GM10248 (cell line): ENCODE measurements around the gene PNKD.

Source experiments
- CTCF ChIA-PET: fragments of 300-600 bp; sonication (Branson Sonifier 250); formaldehyde crosslinking; extraction: SDS; loops from one replicate; lab custom pipeline; 2021; ENCODE audit warnings: antibody characterized with exemption; lab: Yijun Ruan, JAX
- POLR2A ChIA-PET: fragments of 350-650 bp; sonication (Branson Sonifier 250); formaldehyde crosslinking; extraction: SDS; loops from one replicate; lab custom pipeline; 2020; ENCODE audit warnings: antibody characterized with exemption; lab: Yijun Ruan, JAX
- DNase-seq: peaks from one replicate; pipeline ENCODE4 v3.0.0; 2012; ENCODE audit errors: extremely low spot score
- TF ChIP-seq, protein P1 (sequence below): IDR thresholded peaks from 2 replicates; pipeline ENCODE4 v1.5.1; 2012; ENCODE audit warnings: mild to moderate bottlenecking, low read depth; ENCODE audit errors: extremely low read depth, missing control alignments, control extremely low read depth

PNKD gene

DNA sequence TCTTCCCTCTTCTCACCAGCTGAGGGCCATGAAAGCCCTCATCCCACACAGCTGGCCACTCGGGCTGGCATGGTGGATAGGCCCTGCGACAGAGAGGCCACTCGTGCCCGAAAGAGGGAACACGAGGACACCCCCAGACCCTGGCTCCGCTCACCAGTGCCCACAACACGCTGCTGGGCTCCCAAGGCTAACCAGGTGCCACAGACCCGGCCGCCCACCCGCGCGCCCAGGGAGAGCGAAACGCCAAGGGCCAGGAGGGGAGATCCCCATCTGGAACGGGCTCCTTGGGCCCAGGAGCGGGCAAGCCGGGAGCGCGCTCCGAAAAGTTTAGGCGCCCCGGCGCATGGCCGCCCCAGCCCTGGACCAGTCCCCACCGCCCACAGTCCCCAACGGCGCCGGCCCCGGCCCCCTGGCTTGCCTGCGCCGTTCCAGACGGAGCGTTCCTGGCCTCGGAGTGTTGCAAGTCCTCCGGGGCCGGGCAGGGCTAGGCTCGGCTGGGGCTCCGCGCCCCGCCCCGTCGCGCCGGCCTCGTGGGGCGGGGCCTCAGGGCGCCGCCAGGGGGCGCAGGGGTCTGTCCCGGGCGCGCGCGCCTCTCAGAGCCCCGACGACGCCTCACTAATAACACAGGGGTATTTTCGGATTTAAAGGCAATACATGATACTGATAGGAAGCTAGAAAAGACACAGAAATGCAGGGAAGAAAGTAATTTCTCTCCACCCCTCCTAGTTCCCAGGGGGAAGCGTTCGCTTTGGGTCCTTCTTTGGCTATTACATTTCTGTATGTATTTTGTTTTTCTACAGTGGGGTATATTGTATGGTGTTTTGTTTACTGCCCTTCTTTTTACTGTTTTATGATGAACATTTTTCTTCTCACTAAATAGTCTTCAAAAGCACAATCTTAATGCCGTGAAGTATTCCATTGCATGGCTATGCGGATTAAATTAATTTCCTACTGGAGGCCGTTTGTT is 22.0 kb downstream of the PNKD start, which contains the start of gene TMBIM1:
TMBIM1 (minus strand) TSS at position 456 of the 967 bp plus-strand sequence. CDS start 10,362 bp downstream, outside the sequence.
- peak; percentile 93 for DNase-seq
- POLR2A ChIA-PET, result no interaction called here
- TF ChIP-seq, protein P1, sequence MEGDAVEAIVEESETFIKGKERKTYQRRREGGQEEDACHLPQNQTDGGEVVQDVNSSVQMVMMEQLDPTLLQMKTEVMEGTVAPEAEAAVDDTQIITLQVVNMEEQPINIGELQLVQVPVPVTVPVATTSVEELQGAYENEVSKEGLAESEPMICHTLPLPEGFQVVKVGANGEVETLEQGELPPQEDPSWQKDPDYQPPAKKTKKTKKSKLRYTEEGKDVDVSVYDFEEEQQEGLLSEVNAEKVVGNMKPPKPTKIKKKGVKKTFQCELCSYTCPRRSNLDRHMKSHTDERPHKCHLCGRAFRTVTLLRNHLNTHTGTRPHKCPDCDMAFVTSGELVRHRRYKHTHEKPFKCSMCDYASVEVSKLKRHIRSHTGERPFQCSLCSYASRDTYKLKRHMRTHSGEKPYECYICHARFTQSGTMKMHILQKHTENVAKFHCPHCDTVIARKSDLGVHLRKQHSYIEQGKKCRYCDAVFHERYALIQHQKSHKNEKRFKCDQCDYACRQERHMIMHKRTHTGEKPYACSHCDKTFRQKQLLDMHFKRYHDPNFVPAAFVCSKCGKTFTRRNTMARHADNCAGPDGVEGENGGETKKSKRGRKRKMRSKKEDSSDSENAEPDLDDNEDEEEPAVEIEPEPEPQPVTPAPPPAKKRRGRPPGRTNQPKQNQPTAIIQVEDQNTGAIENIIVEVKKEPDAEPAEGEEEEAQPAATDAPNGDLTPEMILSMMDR, result peak; percentile 86
- CTCF ChIA-PET, result interaction anchor here (0.6 to 5.0 kb wide), 16 partner anchors 10 to 451 kb away, joined by 3 to 42 read pairs (median 4); partner anchors contain the start of genes AAMP, CATIP and PNKD

DNA sequence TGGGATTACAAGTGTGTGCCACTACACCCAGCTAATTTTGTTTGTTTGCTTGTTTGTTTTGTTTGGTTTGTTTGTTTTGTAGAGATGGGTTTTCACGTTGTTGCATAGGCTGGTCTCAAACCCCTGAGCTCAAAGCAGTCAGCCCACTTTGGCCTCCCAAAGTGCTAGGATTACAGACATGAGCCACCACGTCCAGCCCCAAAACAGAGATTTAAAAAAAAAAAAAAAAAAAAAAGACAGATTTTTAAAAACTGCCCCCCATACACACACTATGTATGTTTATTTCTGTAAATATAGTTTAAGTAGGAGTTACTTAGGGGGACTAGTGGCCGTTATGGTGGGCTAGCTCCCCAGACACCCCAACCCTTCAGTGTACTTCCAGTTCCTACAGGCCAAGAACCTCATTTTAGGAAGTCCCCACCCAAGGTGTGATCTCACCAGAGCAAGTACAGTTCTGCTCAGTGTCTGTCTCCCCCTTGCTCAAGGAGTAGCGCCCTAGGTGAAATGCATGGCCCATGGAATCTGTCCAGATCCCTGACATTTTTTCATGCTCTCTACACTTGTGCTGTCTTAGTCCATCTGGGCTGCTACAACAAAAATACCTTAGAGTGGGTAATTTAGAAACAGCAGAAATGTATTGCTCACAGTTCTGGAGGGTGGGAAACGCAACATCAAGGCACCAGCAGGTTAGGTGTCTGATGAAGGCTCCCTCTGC is 23.6 kb downstream of the PNKD start:
- ChIA-PET POLR2A (no interaction called here), CTCF (interaction anchor here (0.9 to 5.0 kb wide), 6 partner anchors 8 to 100 kb away, joined by 3 to 37 read pairs (median 4); partner anchors contain the start of gene CATIP)
- TF ChIP-seq, protein P1, result no peak
- DNase-seq, result no peak

DNA sequence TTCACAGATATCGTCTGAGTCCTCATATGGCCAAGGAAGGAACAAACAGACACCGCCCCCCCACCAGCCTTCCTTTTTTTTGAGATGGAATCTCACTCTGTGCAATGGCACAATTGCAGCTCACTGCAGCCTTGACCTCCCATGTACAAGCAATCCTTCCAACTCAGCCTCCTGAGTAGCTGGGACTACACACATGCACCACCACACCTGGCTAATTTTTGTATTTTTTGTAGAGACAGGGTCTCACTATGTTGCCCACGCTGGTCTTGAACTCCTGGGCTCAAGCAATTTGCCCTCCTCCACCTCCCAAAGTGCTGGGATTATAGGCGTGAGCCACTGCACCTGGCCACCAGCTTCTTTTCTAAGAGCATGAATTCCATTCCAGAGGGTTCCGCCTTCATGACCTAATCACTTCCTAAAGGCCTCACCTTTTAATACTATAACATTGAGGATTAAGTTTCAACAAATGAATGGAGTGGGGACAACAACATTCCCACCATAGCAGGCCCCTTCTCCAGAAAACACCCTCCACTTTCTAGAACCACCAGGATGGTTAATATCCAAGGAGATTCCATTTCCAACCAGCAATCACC is 24.2 kb downstream of the PNKD start:
- POLR2A ChIA-PET, result no interaction called here
- CTCF ChIA-PET, result interaction anchor here (1.2 to 4.1 kb wide), 4 partner anchors 7 to 62 kb away, joined by 3 to 22 read pairs (median 4); partner anchors contain the start of gene CATIP
- no peak for DNase-seq
- TF ChIP-seq, protein P1, result no peak

DNA sequence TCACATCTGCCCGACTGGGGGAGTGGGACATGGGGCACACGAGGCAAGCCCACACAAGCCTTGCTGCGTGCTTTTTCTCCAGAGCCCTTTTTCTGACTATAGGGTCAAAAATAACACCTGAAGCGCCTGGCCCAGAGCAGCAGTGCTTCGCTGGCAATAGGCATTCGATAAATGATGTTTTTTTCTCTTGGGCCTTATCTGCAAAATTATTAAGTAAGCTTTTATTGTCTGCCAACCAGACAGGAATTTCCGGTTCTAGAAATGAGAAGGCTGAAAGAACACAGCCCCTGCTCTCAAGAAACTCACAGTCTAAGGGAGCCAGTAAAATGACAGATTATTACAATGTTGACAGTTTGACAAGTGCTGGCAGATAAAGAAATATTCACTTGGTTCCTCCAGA is 24.7 kb downstream of the PNKD start:
- CTCF ChIA-PET, result interaction anchor here (1.6 to 5.5 kb wide), 3 partner anchors 12 to 62 kb away, joined by 3 to 22 read pairs (median 14); partner anchors contain the start of gene CATIP
- DNase-seq, result no peak
- TF ChIP-seq, protein P1, result no peak
- POLR2A ChIA-PET, result no interaction called here

DNA sequence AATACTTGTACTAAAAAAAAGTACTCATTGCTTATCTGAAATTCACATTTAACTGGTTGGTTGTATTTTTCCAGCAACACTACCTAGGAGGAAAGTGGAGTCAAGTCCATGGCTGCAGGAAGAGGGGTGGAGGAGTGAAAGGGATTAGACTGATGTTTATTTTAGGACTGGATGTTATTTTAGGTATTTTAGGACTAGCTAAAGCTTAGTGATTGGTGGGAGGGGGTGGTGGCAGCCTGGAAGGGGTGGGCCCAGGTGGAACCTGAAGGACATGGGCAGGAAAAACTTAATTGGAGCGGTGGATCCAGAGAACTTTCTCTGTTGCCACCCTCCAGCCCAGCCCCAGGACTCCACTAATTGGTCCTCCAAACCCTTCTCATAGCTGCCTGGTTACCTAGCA is 25.9 kb downstream of the PNKD start:
- DNase-seq, result no peak
- TF ChIP-seq, protein P1, result no peak
- ChIA-PET CTCF (interaction anchor here (0.8 to 5.5 kb wide), 8 partner anchors 9 to 64 kb away, joined by 3 to 22 read pairs (median 4); partner anchors contain the start of gene CATIP), POLR2A (no interaction called here)
